Loucy (cell line): ENCODE data around the gene TAPBP.

Source experiments
- EZH2phosphoT487 ChIP-seq: fragments of 200-600 bp; IDR thresholded peaks from 2 replicates; pipeline ENCODE4 v1.6.1; 2018; ENCODE audit warnings: antibody characterized with exemption, mild to moderate bottlenecking, moderate library complexity, borderline replicate concordance
- TF ChIP-seq, protein P1 (sequence below): fragments of 200-600 bp; sonication (generic); conservative IDR thresholded peaks from 2 replicates; pipeline ENCODE4 v1.5.1; 2014; ENCODE audit warnings: mild to moderate bottlenecking, antibody characterized with exemption, low read length

DNA sequence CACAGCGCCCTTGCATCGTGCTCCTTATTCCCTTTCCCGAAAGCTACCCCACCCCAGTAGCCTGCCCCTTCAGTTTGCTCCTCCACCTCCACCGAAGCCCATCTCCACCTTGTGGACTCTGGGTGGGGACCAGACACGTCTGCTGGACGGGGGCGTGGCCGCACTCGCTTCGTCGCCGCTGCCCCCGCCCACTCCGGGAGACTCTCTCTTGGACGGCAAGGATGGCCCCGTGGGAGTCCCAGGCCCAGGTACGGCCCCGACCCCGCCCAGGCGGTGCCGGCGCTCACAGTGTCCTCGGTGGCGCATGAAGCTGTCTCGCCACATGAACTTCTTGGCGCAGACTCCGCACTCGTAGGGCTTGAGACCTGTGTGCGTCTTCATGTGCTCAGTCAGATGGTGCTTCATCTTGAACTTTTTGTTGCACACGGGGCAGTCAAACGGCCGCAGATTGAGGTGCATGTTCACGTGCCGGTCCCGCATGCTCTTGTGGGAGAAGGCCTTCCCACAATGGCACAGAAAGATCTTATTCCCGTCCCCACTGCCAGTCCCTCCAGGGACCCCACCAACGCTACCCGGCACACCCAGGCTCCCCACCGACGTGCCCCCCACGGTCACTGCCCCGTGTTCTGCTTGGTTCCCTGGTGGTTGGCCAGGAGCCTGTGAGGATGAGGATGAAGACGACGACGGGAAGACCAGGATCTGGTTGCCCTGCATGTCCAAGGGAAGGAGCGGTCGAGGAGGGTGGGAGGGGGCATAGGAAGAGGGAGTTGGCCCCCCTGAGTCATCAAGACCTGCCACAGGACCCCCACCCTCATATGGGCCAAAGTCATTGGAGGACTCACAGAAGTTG is 1.3 kb upstream of the TAPBP start:
- TF ChIP-seq, protein P1, sequence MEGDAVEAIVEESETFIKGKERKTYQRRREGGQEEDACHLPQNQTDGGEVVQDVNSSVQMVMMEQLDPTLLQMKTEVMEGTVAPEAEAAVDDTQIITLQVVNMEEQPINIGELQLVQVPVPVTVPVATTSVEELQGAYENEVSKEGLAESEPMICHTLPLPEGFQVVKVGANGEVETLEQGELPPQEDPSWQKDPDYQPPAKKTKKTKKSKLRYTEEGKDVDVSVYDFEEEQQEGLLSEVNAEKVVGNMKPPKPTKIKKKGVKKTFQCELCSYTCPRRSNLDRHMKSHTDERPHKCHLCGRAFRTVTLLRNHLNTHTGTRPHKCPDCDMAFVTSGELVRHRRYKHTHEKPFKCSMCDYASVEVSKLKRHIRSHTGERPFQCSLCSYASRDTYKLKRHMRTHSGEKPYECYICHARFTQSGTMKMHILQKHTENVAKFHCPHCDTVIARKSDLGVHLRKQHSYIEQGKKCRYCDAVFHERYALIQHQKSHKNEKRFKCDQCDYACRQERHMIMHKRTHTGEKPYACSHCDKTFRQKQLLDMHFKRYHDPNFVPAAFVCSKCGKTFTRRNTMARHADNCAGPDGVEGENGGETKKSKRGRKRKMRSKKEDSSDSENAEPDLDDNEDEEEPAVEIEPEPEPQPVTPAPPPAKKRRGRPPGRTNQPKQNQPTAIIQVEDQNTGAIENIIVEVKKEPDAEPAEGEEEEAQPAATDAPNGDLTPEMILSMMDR: no peak
- no peak for TF ChIP-seq EZH2phosphoT487
